HEK293 (cell line): ENCODE measurements around the gene EPHA4.

Source experiments
- BCL11A ChIP-seq: fragments of 450-650 bp; formaldehyde crosslinking; IDR thresholded peaks from 2 replicates; pipeline ENCODE4 v1.5.1; 2016; ENCODE audit warnings: low read depth, missing biosample characterization, missing genetic modification characterization
- FEZF1 ChIP-seq: fragments of 450-650 bp; formaldehyde crosslinking; IDR thresholded peaks from 2 replicates; pipeline ENCODE4 v1.5.1; 2016; ENCODE audit warnings: missing biosample characterization, missing genetic modification characterization
- HOXC10 ChIP-seq: sonication (generic); formaldehyde crosslinking; IDR thresholded peaks from 2 replicates; pipeline ENCODE4 v1.8.1; 2023; ENCODE audit warnings: mild to moderate bottlenecking, missing genetic modification reagents
- KLF9 ChIP-seq: fragments of 450-650 bp; formaldehyde crosslinking; IDR thresholded peaks from 2 replicates; pipeline ENCODE4 v1.5.1; 2016; ENCODE audit warnings: missing biosample characterization, missing genetic modification characterization, low read depth
- ZEB2 ChIP-seq: fragments of 450-650 bp; formaldehyde crosslinking; IDR thresholded peaks from 2 replicates; pipeline ENCODE4 v1.5.1; 2016; ENCODE audit warnings: missing biosample characterization, missing genetic modification characterization
- ZNF596 ChIP-seq: fragments of 450-650 bp; IDR thresholded peaks from 2 replicates; pipeline ENCODE4 v1.5.0; 2018; ENCODE audit warnings: missing biosample characterization, mild to moderate bottlenecking, missing genetic modification characterization, moderate library complexity
- ZNF677 ChIP-seq: fragments of 450-650 bp; IDR thresholded peaks from 2 replicates; pipeline ENCODE4 v1.5.0; 2018; ENCODE audit warnings: missing biosample characterization, mild to moderate bottlenecking, missing genetic modification characterization, moderate library complexity
- TF ChIP-seq, protein P1 (sequence below): fragments of 450-650 bp; formaldehyde crosslinking; IDR thresholded peaks from 2 replicates; pipeline ENCODE4 v1.5.1; 2016; ENCODE audit warnings: missing biosample characterization, missing genetic modification characterization
- TF ChIP-seq, protein P2 (sequence below): fragments of 450-650 bp; formaldehyde crosslinking; IDR thresholded peaks from 2 replicates; pipeline ENCODE4 v1.5.1; 2016; ENCODE audit warnings: missing biosample characterization, missing genetic modification characterization
- TF ChIP-seq, protein P3 (sequence below): fragments of 450-650 bp; formaldehyde crosslinking; IDR thresholded peaks from 2 replicates; pipeline ENCODE4 v1.5.1; 2017; ENCODE audit warnings: missing biosample characterization, missing genetic modification characterization
- TF ChIP-seq, protein P4 (sequence below): fragments of 450-650 bp; formaldehyde crosslinking; IDR thresholded peaks from 2 replicates; pipeline ENCODE4 v1.5.1; 2016; ENCODE audit warnings: missing biosample characterization, missing genetic modification characterization
- TF ChIP-seq, protein P5 (sequence below): fragments of 450-650 bp; formaldehyde crosslinking; IDR thresholded peaks from 2 replicates; pipeline ENCODE4 v1.5.1; 2016; ENCODE audit warnings: missing biosample characterization, missing genetic modification characterization

DNA sequence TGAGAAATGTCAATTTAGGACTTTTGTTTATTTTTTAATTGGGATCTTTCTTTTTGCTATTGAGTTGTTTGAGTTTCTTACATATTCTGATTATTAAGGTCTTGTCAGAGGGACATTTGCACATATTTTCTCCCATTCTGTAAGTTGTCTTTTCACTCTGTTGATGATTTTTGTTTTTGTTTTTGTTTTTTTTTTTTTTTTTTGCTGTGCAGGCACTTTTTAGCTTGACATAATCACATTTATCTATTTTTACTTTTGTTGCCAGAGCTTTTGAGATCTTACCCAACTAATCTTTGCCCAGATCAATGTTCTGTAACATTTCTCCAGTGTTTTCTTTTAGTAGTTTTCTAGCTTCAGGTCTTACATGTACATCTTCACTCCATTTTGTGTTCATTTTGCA is 166.6 kb downstream of the EPHA4 start:
- TF ChIP-seq, protein P1, sequence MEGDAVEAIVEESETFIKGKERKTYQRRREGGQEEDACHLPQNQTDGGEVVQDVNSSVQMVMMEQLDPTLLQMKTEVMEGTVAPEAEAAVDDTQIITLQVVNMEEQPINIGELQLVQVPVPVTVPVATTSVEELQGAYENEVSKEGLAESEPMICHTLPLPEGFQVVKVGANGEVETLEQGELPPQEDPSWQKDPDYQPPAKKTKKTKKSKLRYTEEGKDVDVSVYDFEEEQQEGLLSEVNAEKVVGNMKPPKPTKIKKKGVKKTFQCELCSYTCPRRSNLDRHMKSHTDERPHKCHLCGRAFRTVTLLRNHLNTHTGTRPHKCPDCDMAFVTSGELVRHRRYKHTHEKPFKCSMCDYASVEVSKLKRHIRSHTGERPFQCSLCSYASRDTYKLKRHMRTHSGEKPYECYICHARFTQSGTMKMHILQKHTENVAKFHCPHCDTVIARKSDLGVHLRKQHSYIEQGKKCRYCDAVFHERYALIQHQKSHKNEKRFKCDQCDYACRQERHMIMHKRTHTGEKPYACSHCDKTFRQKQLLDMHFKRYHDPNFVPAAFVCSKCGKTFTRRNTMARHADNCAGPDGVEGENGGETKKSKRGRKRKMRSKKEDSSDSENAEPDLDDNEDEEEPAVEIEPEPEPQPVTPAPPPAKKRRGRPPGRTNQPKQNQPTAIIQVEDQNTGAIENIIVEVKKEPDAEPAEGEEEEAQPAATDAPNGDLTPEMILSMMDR (tag by site-specific recombination), result no peak
- TF ChIP-seq ZNF677 (tag by site-specific recombination), result no peak
- TF ChIP-seq, protein P2, sequence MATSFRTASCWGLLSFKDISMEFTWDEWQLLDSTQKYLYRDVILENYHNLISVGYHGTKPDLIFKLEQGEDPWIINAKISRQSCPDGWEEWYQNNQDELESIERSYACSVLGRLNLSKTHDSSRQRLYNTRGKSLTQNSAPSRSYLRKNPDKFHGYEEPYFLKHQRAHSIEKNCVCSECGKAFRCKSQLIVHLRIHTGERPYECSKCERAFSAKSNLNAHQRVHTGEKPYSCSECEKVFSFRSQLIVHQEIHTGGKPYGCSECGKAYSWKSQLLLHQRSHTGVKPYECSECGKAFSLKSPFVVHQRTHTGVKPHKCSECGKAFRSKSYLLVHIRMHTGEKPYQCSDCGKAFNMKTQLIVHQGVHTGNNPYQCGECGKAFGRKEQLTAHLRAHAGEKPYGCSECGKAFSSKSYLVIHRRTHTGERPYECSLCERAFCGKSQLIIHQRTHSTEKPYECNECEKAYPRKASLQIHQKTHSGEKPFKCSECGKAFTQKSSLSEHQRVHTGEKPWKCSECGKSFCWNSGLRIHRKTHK (tag by site-specific recombination), result no peak
- TF ChIP-seq, protein P3, sequence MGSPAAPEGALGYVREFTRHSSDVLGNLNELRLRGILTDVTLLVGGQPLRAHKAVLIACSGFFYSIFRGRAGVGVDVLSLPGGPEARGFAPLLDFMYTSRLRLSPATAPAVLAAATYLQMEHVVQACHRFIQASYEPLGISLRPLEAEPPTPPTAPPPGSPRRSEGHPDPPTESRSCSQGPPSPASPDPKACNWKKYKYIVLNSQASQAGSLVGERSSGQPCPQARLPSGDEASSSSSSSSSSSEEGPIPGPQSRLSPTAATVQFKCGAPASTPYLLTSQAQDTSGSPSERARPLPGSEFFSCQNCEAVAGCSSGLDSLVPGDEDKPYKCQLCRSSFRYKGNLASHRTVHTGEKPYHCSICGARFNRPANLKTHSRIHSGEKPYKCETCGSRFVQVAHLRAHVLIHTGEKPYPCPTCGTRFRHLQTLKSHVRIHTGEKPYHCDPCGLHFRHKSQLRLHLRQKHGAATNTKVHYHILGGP (tag by site-specific recombination), result no peak
- TF ChIP-seq, protein P4, sequence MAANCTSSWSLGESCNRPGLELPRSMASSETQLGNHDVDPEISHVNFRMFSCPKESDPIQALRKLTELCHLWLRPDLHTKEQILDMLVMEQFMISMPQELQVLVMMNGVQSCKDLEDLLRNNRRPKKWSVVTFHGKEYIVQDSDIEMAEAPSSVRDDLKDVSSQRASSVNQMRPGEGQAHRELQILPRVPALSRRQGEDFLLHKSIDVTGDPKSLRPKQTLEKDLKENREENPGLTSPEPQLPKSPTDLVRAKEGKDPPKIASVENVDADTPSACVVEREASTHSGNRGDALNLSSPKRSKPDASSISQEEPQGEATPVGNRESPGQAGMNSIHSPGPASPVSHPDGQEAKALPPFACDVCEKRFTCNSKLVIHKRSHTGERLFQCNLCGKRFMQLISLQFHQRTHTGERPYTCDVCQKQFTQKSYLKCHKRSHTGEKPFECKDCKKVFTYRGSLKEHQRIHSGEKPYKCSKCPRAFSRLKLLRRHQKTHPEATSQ, result no peak
- TF ChIP-seq FEZF1 (tag by site-specific recombination), result no peak
- no peak for TF ChIP-seq ZNF596 (tag by site-specific recombination)
- TF ChIP-seq HOXC10 (CRISPR knock-in tag), result no peak
- TF ChIP-seq, protein P5, sequence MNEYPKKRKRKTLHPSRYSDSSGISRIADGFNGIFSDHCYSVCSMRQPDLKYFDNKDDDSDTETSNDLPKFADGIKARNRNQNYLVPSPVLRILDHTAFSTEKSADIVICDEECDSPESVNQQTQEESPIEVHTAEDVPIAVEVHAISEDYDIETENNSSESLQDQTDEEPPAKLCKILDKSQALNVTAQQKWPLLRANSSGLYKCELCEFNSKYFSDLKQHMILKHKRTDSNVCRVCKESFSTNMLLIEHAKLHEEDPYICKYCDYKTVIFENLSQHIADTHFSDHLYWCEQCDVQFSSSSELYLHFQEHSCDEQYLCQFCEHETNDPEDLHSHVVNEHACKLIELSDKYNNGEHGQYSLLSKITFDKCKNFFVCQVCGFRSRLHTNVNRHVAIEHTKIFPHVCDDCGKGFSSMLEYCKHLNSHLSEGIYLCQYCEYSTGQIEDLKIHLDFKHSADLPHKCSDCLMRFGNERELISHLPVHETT (tag by site-specific recombination), result no peak
- TF ChIP-seq BCL11A (tag by site-specific recombination), result no peak
- TF ChIP-seq ZEB2, result no peak
- TF ChIP-seq KLF9 (tag by site-specific recombination), result no peak
